Naive thymus-derived CD4-positive, alpha-beta T cell (primary cell): Measurements from ENCODE around the gene PRPS1L1. TPM values are rescaled to one million over a fixed set of nuclear protein-coding genes. Genes with fewer than 3 reads are reported as not detected.

Experiments
- ATAC-seq: fragments of 150-1000 bp; cut with Tn5 transposase; 2 replicates; pipeline ENCODE4 v1.10.0; 2021; ENCODE audit warnings: mild to moderate bottlenecking, moderate library complexity
- CTCF ChIA-PET: fragments of 350-600 bp; sonication (Branson Sonifier 250); formaldehyde crosslinking; loops from one replicate; lab custom pipeline; 2021; ENCODE audit warnings: antibody characterized with exemption; lab: Charles Lee
- POLR2A ChIA-PET: fragments of 350-600 bp; sonication (Branson Sonifier 250); formaldehyde crosslinking; loops from one replicate; lab custom pipeline; 2021; ENCODE audit warnings: antibody characterized with exemption, inconsistent platforms; lab: Charles Lee
- DNase-seq, 9 donors: peaks; one replicate each; pipeline versions ENCODE4 v3.0.0 to v3.0.0-alpha.2; 2020 to 2022; ENCODE audit warnings: mixed read lengths in 1 of 9
- H3K27ac ChIP-seq: one replicate; pipeline ENCODE4 v1.7.0; 2013; ENCODE audit warnings: mild to moderate bottlenecking, low read depth, low read length, moderate library complexity
- H3K27me3 ChIP-seq, 2 donors: one replicate each; pipeline ENCODE4 v1.7.0; 2013; ENCODE audit warnings: low read length in 2 of 2, mild to moderate bottlenecking in 2 of 2, moderate library complexity in 2 of 2; ENCODE audit not compliant: control insufficient read depth in 2 of 2, insufficient read depth in 2 of 2
- H3K36me3 ChIP-seq, 3 experiments: 1 replicate in 2 of 3; 2 replicates in 1 of 3; pipeline ENCODE4 v1.7.0; 2013; ENCODE audit warnings: low read length in 3 of 3, mild to moderate bottlenecking in 3 of 3, moderate library complexity in 1 of 3; ENCODE audit not compliant: insufficient read depth in 3 of 3, control insufficient read depth in 2 of 3
- H3K4me1 ChIP-seq, 2 donors: one replicate each; pipeline ENCODE4 v1.7.0; 2013; ENCODE audit warnings: low read length in 2 of 2, mild to moderate bottlenecking in 2 of 2, moderate library complexity in 1 of 2; ENCODE audit not compliant: control insufficient read depth in 2 of 2, insufficient read depth in 2 of 2
- H3K4me3 ChIP-seq: 2 replicates; pipeline ENCODE4 v1.7.0; 2013; ENCODE audit warnings: mild to moderate bottlenecking, low read length
- H3K9me3 ChIP-seq, 3 experiments: 1 replicate in 2 of 3; 2 replicates in 1 of 3; pipeline ENCODE4 v1.7.0; 2013; ENCODE audit warnings: low read length in 3 of 3; ENCODE audit not compliant: control insufficient read depth in 2 of 3
- H3K27ac Mint-ChIP-seq, 9 donors: one replicate each; pipeline ENCODE4 v1.8.0; 2020 to 2022; ENCODE audit warnings: mixed read lengths in 9 of 9, mild to moderate bottlenecking in 8 of 9, moderate library complexity in 5 of 9, inconsistent platforms in 2 of 9
- H3K27me3 Mint-ChIP-seq, 5 donors: one replicate each; pipeline ENCODE4 v1.8.0; 2021 to 2022; ENCODE audit warnings: mixed read lengths in 5 of 5, mild to moderate bottlenecking in 1 of 5
- H3K36me3 Mint-ChIP-seq, 5 donors: one replicate each; pipeline ENCODE4 v1.8.0; 2020 to 2022; ENCODE audit warnings: mixed read lengths in 5 of 5, mild to moderate bottlenecking in 3 of 5, inconsistent platforms in 1 of 5
- H3K4me1 Mint-ChIP-seq, 7 donors: one replicate each; pipeline ENCODE4 v1.8.0; 2020 to 2022; ENCODE audit warnings: mixed read lengths in 7 of 7, mild to moderate bottlenecking in 3 of 7, inconsistent platforms in 1 of 7
- H3K4me3 Mint-ChIP-seq, 10 donors: one replicate each; pipeline ENCODE4 v1.8.0; 2020 to 2022; ENCODE audit warnings: mild to moderate bottlenecking in 10 of 10, mixed read lengths in 10 of 10, moderate library complexity in 6 of 10, inconsistent platforms in 2 of 10
- H3K9me3 Mint-ChIP-seq, 11 donors: one replicate each; pipeline ENCODE4 v1.8.0; 2020 to 2022; ENCODE audit warnings: mixed read lengths in 11 of 11, mild to moderate bottlenecking in 4 of 11, inconsistent platforms in 1 of 11, moderate library complexity in 1 of 11
- intact Hi-C, 2 donors: fragments of 100-400 bp; cut with micrococcal nuclease; formaldehyde crosslinking; loops; one replicate each; pipeline ENCODE4 v1.15.1; 2023
- polyA plus RNA-seq, 2 donors: library from polyadenylated mRNA; unstranded; fragments of 300-500 nt; fragmentation: Illumina TruSeq; gene quantifications; one replicate each; pipeline ENCODE4 v1.2.3, GENCODE V29; 2021
- total RNA-seq, 6 experiments: library from RNA in 5 of 6; stranded (reverse) in 5 of 6; gene quantifications; 1 replicate in 5 of 6; 2 replicates in 1 of 6; pipeline ENCODE4 v1.2.3 and lab custom pipeline; 2021 to 2026

PRPS1L1 gene
- total and polyA plus RNA-seq, 7 experiments from 2014 or later = not detected

GRCh38 chr7:18038382-18038781 is 10.7 kb upstream of the PRPS1L1 start:
- DNase-seq = no peak
- H3K27me3 Mint-ChIP-seq = peaks cover 0 to 7% (median 4%) of the 10 kb centered on the region in 5 donors
- peaks cover 0 to 4% (median 0%) of the 10 kb centered on the region in 5 donors for H3K36me3 Mint-ChIP-seq
- CTCF ChIA-PET = no interaction called here
- Histone ChIP-seq H3K4me1 (no peaks in the 10 kb centered on the region), H3K9me3 (no peaks in the 10 kb centered on the region), H3K27ac (no peak overlapping the region), H3K4me3 (no peak overlapping the region), H3K36me3 (no peaks in the 10 kb centered on the region), H3K27me3 (no peaks in the 10 kb centered on the region)
- POLR2A ChIA-PET = interaction anchor here (0.7 kb wide), 1 partner anchor 186 kb away, joined by 3 read pairs; no protein-coding TSS in a partner anchor
- H3K27ac Mint-ChIP-seq = no peak overlapping the region
- no peak overlapping the region for H3K4me3 Mint-ChIP-seq
- no peak for ATAC-seq
- intact Hi-C loops = no loop called here
- no peaks in the 10 kb centered on the region for H3K4me1 Mint-ChIP-seq
- H3K9me3 Mint-ChIP-seq = peaks cover 0 to 10% (median 3%) of the 10 kb centered on the region in 11 donors

- CTCF ChIA-PET = no interaction called here
- Histone ChIP-seq H3K36me3 (no peaks in the 10 kb centered on the region), H3K27me3 (no peaks in the 10 kb centered on the region), H3K4me3 (no peak overlapping the region), H3K27ac (no peak overlapping the region), H3K4me1 (no peaks in the 10 kb centered on the region), H3K9me3 (no peaks in the 10 kb centered on the region)
- peaks cover under 1 to 7% (median 4%) of the 10 kb centered on the region in 5 donors for H3K27me3 Mint-ChIP-seq
- ATAC-seq = no peak
- no peak overlapping the region for H3K4me3 Mint-ChIP-seq
- intact Hi-C loops = no loop called here
- DNase-seq = no peak
- no peak overlapping the region for H3K27ac Mint-ChIP-seq
- no peaks in the 10 kb centered on the region for H3K4me1 Mint-ChIP-seq
- H3K9me3 Mint-ChIP-seq = peaks cover 0 to 6% (median 0%) of the 10 kb centered on the region in 11 donors
- POLR2A ChIA-PET = interaction anchor here (0.7 kb wide), 1 partner anchor 185 kb away, joined by 3 read pairs; no protein-coding TSS in a partner anchor
- peaks cover 0 to under 1% (median 0%) of the 10 kb centered on the region in 5 donors for H3K36me3 Mint-ChIP-seq
Measured at GRCh38 chr7:18037609-18038008, 10.0 kb upstream of the PRPS1L1 start.

GRCh38 chr7:18036783-18037182 is 9.1 kb upstream of the PRPS1L1 start:
- no peaks in the 10 kb centered on the region for H3K27me3 ChIP-seq

GRCh38 chr7:18030758-18031157 is 3.1 kb upstream of the PRPS1L1 start:
- CTCF ChIA-PET = no interaction called here
- no peaks in the 10 kb centered on the region for H3K4me1 ChIP-seq
- ATAC-seq = no peak
- H3K9me3 ChIP-seq = no peaks in the 10 kb centered on the region
- Mint-ChIP-seq H3K4me1 (no peaks in the 10 kb centered on the region), H3K4me3 (no peak overlapping the region), H3K9me3 (no peaks in the 10 kb centered on the region), H3K27me3 (peaks cover 6 to 12% (median 11%) of the 10 kb centered on the region in 5 donors), H3K36me3 (no peaks in the 10 kb centered on the region), H3K27ac (no peak overlapping the region)
- H3K36me3 ChIP-seq = no peaks in the 10 kb centered on the region
- intact Hi-C loops = no loop called here
- POLR2A ChIA-PET = no interaction called here
- no peaks in the 10 kb centered on the region for H3K27me3 ChIP-seq
- no peak overlapping the region for H3K27ac ChIP-seq
- no peak overlapping the region for H3K4me3 ChIP-seq
- DNase-seq = no peak

More at GRCh38 chr7:18036783-18037182, 9.1 kb upstream of the PRPS1L1 start:
- Mint-ChIP-seq H3K36me3 (no peaks in the 10 kb centered on the region), H3K4me3 (no peak overlapping the region), H3K4me1 (no peaks in the 10 kb centered on the region), H3K27ac (no peak overlapping the region), H3K9me3 (peaks cover 0 to 2% (median 0%) of the 10 kb centered on the region in 11 donors), H3K27me3 (peaks cover 3 to 12% (median 4%) of the 10 kb centered on the region in 5 donors)
- Histone ChIP-seq H3K27ac (no peak overlapping the region), H3K9me3 (no peaks in the 10 kb centered on the region), H3K4me1 (no peaks in the 10 kb centered on the region), H3K4me3 (no peak overlapping the region), H3K36me3 (no peaks in the 10 kb centered on the region)
- no peak for DNase-seq
- no peak for ATAC-seq
- intact Hi-C loops = no loop called here
- ChIA-PET CTCF (no interaction called here), POLR2A (no interaction called here)

- POLR2A ChIA-PET = no interaction called here
- intact Hi-C loops = no loop called here
- H3K27me3 ChIP-seq = no peaks in the 10 kb centered on the region
- Mint-ChIP-seq H3K27ac (no peak overlapping the region), H3K4me3 (no peak overlapping the region), H3K36me3 (no peaks in the 10 kb centered on the region), H3K4me1 (no peaks in the 10 kb centered on the region), H3K27me3 (peaks cover 3 to 19% (median 7%) of the 10 kb centered on the region in 5 donors), H3K9me3 (peaks cover 0 to 4% (median 0%) of the 10 kb centered on the region in 11 donors)
- no peaks in the 10 kb centered on the region for H3K9me3 ChIP-seq
- DNase-seq (no peak), ATAC-seq (no peak)
- no peak overlapping the region for H3K27ac ChIP-seq
- CTCF ChIA-PET = no interaction called here
- no peaks in the 10 kb centered on the region for H3K36me3 ChIP-seq
- H3K4me1 ChIP-seq = no peaks in the 10 kb centered on the region
- H3K4me3 ChIP-seq = no peak overlapping the region
Measured at GRCh38 chr7:18020138-18020715, 7.4 kb downstream of the PRPS1L1 start.

GRCh38 chr7:18019555-18019954 is 8.1 kb downstream of the PRPS1L1 start:
- DNase-seq = no peak
- H3K36me3 Mint-ChIP-seq = no peaks in the 10 kb centered on the region
- peaks cover 0 to 24% (median 13%) of the 10 kb centered on the region in 5 donors for H3K27me3 Mint-ChIP-seq

More at GRCh38 chr7:18019555-18019954, 8.1 kb downstream of the PRPS1L1 start:
- ATAC-seq = no peak
- H3K27ac Mint-ChIP-seq = no peak overlapping the region
- H3K4me3 Mint-ChIP-seq = no peak overlapping the region
- ChIA-PET CTCF (no interaction called here), POLR2A (no interaction called here)
- no peaks in the 10 kb centered on the region for H3K36me3 ChIP-seq
- H3K27ac ChIP-seq = no peak overlapping the region
- intact Hi-C loops = no loop called here
- H3K27me3 ChIP-seq = no peaks in the 10 kb centered on the region
- no peaks in the 10 kb centered on the region for H3K4me1 Mint-ChIP-seq
- no peaks in the 10 kb centered on the region for H3K4me1 ChIP-seq
- H3K4me3 ChIP-seq = no peak overlapping the region
- H3K9me3 Mint-ChIP-seq = peaks cover 0 to 6% (median 0%) of the 10 kb centered on the region in 11 donors
- no peaks in the 10 kb centered on the region for H3K9me3 ChIP-seq
